ENCODE measurements around the gene IL32.

Gene IL32

DNA sequence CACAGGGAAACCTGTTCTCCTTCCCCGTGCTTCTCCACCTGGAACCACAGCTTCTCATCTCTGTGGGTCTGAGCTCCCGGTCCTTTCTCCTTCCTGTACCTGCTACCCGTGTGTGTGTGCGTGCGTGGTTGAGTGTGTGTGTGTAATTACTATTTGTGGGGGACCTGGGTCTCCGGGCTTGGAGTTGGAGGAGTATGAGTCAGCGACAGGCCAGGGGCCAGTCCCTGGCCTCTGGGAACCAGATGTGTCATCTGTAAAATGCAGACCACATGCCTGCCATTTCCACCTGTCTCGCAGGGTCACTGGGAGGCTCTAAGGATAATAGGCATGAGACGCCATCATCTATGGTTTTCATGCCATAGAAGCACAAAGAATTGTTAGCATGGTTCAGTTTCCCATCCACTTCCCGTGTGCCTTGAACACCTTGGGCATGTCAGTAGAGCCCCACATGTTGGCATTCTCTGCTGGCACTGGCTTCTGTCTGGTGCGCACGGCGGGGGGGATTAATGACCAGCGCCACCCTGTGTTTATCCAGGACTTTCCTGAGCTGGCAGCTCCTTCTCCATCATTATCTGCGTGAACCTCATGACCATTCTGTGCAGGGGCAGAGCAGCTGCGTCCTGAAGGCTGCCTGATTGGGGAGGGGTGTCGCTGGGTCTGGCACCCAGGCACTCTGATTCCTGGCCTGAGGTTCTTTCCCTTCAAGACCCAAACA is 48.5 kb downstream of the IL32 start:
- no peak for DNase-seq (ENCODE audit: low read depth in 2 of 3, low spot score in 2 of 3)

DNA sequence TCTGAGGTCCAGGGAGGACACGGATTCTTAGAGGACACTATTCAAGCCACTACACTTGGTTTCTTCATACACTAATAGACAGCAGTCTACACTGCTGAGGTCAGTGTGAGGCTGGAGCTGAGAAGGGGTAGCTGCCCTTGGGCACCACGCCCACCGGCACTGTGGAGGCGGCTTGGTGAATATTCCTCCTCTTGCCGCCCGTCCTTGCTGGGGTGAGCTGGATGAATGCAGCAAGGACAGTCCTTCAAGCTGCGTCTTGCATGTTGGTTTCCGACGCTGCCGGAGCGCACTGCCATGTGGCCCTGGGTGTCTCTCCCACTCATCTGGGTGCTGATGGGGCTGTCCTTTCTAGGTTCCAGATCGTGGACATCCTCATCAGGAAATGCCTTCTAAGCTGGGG is 49.6 kb downstream of the IL32 start:
- DNase-seq (ENCODE audit: low read depth in 2 of 3, low spot score in 2 of 3), result no peak

DNA sequence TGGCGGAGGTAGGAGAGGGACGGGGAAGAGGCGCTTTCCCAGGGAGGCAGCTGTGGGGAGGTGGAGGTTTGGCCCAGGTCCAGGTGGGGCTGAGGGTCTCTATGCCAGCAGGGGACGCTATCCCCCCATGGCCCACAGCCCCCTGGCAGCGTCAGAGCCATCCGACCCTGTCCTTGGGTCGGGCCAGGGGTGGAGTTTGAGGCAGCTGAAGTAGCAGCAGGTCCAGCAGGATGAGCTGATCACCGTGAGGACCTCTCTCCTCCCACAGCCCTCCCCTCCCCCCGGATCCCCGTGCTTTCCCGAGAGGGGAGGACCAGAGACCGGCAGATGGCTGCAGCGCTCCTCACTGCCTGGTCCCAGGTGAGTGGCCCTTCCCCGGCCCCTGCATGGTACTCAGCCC is 50.1 kb downstream of the IL32 start:
- no peak for DNase-seq (ENCODE audit: low read depth in 2 of 3, low spot score in 2 of 3)

DNA sequence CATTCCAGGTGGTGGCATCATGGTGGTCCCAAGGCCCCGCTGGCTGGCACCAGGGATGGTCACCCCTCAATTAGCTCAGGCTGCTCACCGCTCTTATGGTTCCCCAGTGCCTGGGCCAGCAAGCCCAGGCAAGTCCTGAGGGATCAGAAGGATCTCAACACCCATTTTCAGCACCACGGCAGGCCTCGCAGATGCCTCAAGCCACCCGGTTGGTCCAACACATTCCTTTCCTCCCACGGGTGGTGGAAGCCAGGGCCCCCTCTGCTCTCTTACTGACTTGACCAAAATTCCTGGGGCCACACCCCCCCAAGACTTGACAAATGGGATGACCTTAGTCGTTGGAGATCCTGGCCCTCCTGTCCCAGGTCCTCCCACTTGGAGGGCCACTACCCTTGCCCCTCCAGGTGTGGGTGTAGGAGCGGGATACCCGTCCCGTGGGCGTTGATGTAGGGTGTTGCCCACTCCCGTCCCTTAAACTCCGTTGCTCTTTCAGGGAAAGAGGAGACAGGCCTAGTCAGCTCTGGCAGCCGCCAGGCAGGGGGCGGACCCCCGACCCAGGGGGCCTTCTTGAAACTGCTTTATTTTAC is 52.9 kb downstream of the IL32 start:
- DNase-seq (ENCODE audit: low read depth in 2 of 3, low spot score in 2 of 3), result no peak

DNA sequence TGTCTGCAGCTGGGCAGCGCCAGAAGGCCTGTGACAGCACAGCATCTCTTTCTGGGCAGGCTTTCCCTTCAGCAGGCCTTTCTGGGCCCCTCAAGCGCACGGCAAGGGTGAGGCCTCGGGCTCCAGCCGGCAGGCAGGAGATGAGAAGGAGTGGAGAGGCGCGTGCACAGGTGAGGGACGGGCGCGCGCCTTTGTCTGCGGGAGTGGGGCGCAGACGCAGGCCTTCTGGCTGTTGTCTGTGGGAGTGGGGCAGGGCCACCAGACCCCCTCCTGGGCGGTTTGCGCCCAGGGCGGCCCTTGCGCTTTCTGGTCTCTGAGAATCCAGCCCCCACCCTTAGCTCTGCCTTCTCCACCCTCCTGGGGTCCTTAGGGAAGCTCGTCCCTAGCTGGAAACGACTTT is 53.4 kb downstream of the IL32 start:
- no peak for DNase-seq (ENCODE audit: low read depth in 2 of 3, low spot score in 2 of 3)

All from activated CD8-positive, alpha-beta memory T cell treated with anti-CD3 and anti-CD28 coated beads for 48 hours (primary cell).